HG03025 (cell line): ENCODE results near the gene MAMDC4.

ENCODE experiments used
- ATAC-seq: cut with Tn5 transposase; IDR thresholded peaks from one replicate; pipeline ENCODE4 v1.9.1; 2021; ENCODE audit warnings: mild to moderate bottlenecking, moderate library complexity; ENCODE audit not compliant: unreplicated experiment, low FRiP score

MAMDC4 gene

DNA sequence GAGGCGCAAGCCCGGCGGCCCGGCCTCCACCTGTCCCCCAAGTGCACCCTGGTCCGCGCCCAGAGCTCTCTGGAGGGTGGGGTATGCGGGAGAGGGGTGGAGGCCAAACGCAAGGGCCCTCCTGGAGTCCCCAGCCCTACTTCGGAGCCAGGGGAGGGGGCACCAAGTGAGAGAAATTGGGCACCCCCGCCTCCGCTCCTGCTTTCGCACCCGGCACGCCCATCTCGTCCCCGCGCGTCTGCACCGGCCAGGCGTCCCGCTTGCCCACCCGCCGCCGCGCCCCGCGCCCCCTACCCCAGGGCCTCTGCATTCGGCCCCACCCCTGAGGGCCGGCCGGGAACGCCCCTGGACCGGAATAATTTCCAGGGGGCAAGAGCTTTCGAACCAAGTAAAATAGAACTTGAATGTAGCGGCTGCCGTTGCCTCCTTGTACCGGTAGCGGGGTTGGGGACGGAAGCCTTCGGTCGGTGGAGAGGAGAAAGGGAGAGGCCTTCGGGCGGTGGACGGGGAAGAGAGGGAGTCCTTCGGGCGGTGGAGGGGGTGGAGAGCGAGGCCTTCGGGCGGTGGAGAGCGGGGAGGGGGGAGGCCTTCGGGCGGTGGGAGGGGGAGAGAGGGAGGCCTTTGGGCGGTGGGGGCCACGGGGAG is 3.6 kb upstream of the MAMDC4 start:
- ATAC-seq = no peak

GRCh38 chr9:136849038-136849959 is 2.8 kb upstream of the MAMDC4 start, which contains the start of gene PHPT1:
PHPT1 (plus strand) TSS chr9:136849409; CDS start chr9:136849431, 22 bp downstream.
- ATAC-seq = peak; percentile 61

DNA sequence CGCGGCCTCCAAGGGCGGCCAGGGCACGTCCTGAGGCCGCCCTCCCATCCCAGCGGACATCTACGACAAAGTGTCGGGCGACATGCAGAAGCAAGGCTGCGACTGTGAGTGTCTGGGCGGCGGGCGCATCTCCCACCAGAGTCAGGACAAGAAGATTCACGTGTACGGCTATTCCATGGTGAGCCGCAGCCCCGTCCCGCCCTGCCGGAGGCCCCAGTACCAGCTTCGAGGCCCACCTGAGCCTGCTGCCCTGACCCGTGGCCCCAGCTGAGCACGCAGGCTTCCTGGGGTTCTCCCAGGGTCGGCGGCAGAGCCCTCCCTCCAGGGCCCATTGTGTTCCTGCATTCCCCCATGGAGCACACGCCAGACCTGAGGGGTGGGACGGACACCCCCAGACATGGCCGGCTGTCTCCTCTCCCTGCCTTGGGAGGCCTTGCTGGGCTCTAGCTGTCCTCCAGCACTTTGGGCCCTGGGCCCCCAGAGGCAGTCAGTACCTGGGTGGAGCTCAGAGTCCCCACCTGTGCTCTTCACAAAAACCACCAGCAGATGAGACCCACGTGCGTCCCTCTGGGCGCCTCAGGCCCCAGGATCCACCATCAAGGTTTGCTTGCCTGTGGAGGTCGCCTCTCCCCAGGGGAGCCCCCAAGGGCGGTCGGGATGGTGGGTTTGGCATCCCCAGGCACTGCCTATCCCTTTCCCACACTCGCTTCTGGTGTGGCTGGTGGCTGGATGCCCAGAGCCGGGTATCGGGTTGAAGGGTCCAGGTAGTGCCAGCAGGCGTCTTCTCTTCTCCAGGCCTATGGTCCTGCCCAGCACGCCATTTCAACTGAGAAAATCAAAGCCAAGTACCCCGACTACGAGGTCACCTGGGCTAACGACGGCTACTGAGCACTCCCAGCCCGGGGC is 1.9 kb upstream of the MAMDC4 start:
- no peak for ATAC-seq

DNA sequence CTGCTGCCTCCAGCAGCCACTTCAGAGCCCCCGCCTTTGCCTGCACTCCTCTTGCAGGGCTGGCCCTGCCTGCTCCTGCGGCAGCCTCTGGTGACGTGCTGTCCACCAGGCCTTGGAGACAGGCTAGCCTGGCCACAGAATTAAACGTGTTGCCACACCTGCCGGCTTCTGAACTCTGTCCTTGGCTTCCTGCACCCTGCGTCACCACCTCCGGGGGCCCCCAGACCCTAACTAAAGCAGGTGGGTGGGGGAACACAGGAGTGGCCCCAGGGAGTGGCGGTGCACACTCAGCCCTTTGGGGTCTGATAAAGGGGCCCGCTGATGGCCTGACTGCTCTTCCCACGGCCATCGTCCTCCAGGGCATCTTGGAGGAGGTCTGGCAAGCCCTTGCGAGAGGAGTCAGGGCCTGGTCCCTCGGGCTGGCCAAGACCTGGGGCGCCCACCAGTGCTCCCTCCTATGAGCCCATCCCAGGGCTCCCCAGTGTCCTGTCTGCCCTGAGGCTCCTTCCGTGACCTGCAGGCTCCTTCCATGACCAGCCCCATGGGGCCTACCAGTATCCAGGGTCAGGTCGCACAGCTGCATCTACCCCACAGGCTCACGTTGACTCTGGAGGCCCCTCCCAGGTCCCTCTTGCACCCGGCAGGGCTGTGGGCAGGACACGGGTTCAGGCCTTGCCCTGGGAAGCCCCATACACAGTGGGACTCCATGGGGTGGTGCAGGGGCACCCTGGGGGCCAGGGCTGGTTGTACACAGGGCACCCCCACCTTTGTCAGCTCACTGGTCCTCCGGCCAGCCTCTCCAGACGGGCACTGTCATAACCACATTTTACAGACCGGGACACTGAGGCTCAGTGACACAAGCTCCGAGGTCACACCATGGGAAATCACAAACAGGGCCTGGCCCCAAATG is 1.0 kb upstream of the MAMDC4 start:
- no peak for ATAC-seq

DNA sequence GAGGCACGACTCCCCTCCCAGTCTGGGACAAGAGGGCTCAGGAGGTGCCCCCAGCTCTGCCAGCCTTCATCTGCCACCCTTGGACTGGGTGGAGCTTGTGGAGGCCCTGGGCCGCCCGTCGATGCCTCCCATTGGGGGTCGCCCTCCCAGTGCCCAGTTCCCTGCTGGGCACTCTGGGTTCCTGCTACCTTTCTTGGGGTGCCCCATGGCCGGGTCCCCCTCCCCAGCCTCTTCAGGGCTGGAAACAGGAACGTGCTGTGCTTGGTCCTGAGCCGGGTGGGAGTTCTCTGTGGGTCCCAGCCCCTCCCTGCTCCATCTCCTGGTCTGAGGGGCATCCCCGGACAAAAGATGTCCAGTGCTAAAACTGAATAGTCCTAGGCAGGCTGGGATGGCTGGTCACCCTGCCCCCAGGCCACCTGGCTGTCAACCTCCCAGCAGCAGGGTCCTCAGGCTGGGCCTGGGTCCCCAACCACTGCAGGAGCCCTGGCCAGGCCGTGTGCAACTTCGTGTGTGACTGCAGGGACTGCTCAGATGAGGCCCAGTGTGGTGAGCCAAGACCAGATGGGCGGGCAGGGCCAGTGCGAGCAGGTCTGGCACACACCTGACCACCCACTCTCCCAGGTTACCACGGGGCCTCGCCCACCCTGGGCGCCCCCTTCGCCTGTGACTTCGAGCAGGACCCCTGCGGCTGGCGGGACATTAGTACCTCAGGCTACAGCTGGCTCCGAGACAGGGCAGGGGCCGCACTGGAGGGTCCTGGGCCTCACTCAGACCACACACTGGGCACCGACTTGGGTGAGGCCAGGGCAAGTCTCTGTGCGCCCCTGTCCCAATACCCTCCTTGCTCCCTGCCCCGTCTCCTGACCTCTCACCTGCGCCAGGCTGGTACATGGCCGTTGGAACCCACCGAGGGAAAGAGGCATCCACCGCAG is 784 bp downstream of the MAMDC4 start:
- no peak for ATAC-seq

- ATAC-seq = no peak
Measured at GRCh38 chr9:136853596-136854112, 1.5 kb downstream of the MAMDC4 start.

DNA sequence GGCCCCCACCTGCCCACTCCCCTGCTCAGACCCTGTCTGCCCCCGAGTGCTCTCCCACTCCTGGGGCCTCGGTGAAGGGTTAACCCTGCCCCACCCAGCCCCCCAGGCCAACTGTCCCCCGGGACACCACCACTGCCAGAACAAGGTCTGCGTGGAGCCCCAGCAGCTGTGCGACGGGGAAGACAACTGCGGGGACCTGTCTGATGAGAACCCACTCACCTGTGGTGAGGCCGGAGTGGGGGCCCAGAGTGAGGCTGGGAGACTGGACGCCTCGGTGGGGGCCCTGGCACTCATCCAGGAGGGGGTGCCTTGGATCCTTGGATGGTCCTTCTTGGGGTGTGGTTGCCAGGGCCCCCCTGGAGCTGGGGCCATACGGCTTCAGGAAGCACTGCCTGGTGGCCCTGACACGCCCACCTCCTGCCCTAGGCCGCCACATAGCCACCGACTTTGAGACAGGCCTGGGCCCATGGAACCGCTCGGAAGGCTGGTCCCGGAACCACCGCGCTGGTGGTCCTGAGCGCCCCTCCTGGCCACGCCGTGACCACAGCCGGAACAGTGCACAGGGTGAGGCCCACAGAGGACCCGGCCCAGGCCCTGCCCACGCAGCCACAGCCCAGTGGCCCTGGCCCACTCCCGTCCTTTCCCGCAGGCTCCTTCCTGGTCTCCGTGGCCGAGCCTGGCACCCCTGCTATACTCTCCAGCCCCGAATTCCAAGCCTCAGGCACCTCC is 2.1 kb downstream of the MAMDC4 start:
- ATAC-seq = no peak

- ATAC-seq = no peak
Measured at GRCh38 chr9:136854842-136855460, 2.8 kb downstream of the MAMDC4 start.

- ATAC-seq = no peak
Measured at GRCh38 chr9:136855461-136856078, 3.4 kb downstream of the MAMDC4 start.

GRCh38 chr9:136856079-136856476 is 3.9 kb downstream of the MAMDC4 start:
- no peak for ATAC-seq

GRCh38 chr9:136856541-136857141 is 4.5 kb downstream of the MAMDC4 start:
- no peak for ATAC-seq

GRCh38 chr9:136857166-136857565 is 5.0 kb downstream of the MAMDC4 start:
- ATAC-seq = no peak

GRCh38 chr9:136857581-136858412 is 5.7 kb downstream of the MAMDC4 start:
- no peak for ATAC-seq

GRCh38 chr9:136858452-136858843 is 6.3 kb downstream of the MAMDC4 start:
- no peak for ATAC-seq

- ATAC-seq = no peak
Measured at GRCh38 chr9:136858844-136859757, 7.0 kb downstream of the MAMDC4 start.
